ENCODE measurements around the gene PIEZO2. TPM values are rescaled to one million over a fixed set of nuclear protein-coding genes. Genes with fewer than 3 reads are reported as not detected.

Gene PIEZO2
- total and polyA plus RNA-seq, 7 donors: 1.4 to 35.2 (median 25.1) TPM; not detected in 1

GRCh38 chr18:11091746-11092145, 57.6 kb downstream of the PIEZO2 start:
- intact Hi-C loops (cut with DNase I): no loop called here
- Histone ChIP-seq H3K4me1 (peaks cover 0 to 12% (median 6%) of the 10 kb centered on the region in 4 donors), H3K27me3 (no peaks in the 10 kb centered on the region), H3K9me3 (no peaks in the 10 kb centered on the region), H3K36me3 (no peaks in the 10 kb centered on the region), H3K27ac (no peak overlapping the region), H3K4me3 (no peak overlapping the region)
- no peak for DNase-seq
- TF ChIP-seq POLR2A (IDR thresholded peaks at IDR 0.05): no peak
- TF ChIP-seq POLR2AphosphoS5 (IDR thresholded peaks at IDR 0.05): no peak
- no peak for TF ChIP-seq EP300 (IDR thresholded peaks at IDR 0.05)
- TF ChIP-seq CTCF (IDR thresholded peaks at IDR 0.05): no peak
- 75 to 81% methylated on average over 6 of the region's 6 CpGs for WGBS, 2 donors

GRCh38 chr18:11089931-11090715, 59.2 kb downstream of the PIEZO2 start:
- 34 to 53% methylated on average over 9 of the region's 9 CpGs for WGBS, 2 donors
- Histone ChIP-seq H3K4me3 (no peak overlapping the region), H3K4me1 (peaks cover 0 to 9% (median 2%) of the 10 kb centered on the region in 4 donors), H3K27me3 (no peaks in the 10 kb centered on the region), H3K9me3 (no peaks in the 10 kb centered on the region), H3K27ac (no peak overlapping the region), H3K36me3 (no peaks in the 10 kb centered on the region)
- intact Hi-C loops (cut with DNase I): no loop called here
- no peak for TF ChIP-seq POLR2A (IDR thresholded peaks at IDR 0.05)
- TF ChIP-seq CTCF (IDR thresholded peaks at IDR 0.05): no peak
- TF ChIP-seq POLR2AphosphoS5 (IDR thresholded peaks at IDR 0.05): no peak
- TF ChIP-seq EP300 (IDR thresholded peaks at IDR 0.05): no peak
- DNase-seq: no peak

- no peaks in the 10 kb centered on the region for H3K9me3 ChIP-seq
- H3K27me3 ChIP-seq: no peaks in the 10 kb centered on the region
- no peak for DNase-seq
- TF ChIP-seq POLR2A (IDR thresholded peaks at IDR 0.05): no peak
- TF ChIP-seq CTCF (IDR thresholded peaks at IDR 0.05): no peak
- TF ChIP-seq EP300 (IDR thresholded peaks at IDR 0.05): no peak
- TF ChIP-seq POLR2AphosphoS5 (IDR thresholded peaks at IDR 0.05): no peak
- H3K27ac ChIP-seq: no peak overlapping the region
- intact Hi-C loops (cut with DNase I): no loop called here
- no peaks in the 10 kb centered on the region for H3K4me1 ChIP-seq
- 89 to 92% methylated on average over 2 of the region's 2 CpGs for WGBS, 2 donors
- H3K4me3 ChIP-seq: no peak overlapping the region
- H3K36me3 ChIP-seq: no peaks in the 10 kb centered on the region
Observed at GRCh38 chr18:11081009-11081532, 68.3 kb downstream of the PIEZO2 start.

- 49 to 76% methylated on average over 4 of the region's 4 CpGs for WGBS, 2 donors
Observed at GRCh38 chr18:11078491-11078890, 70.9 kb downstream of the PIEZO2 start.

More at GRCh38 chr18:11078491-11078890, 70.9 kb downstream of the PIEZO2 start:
- no peaks in the 10 kb centered on the region for H3K27me3 ChIP-seq
- H3K27ac ChIP-seq: no peak overlapping the region
- no peaks in the 10 kb centered on the region for H3K36me3 ChIP-seq
- no peak overlapping the region for H3K4me3 ChIP-seq
- no peaks in the 10 kb centered on the region for H3K9me3 ChIP-seq
- TF ChIP-seq CTCF (IDR thresholded peaks at IDR 0.05) (no peak), POLR2A (IDR thresholded peaks at IDR 0.05) (no peak), POLR2AphosphoS5 (IDR thresholded peaks at IDR 0.05) (no peak), EP300 (IDR thresholded peaks at IDR 0.05) (no peak)
- DNase-seq: no peak
- intact Hi-C loops (cut with DNase I): no loop called here
- no peaks in the 10 kb centered on the region for H3K4me1 ChIP-seq
